ENCODE measurements around the gene NUMA1. TPM values are rescaled to one million over a fixed set of nuclear protein-coding genes. Genes with fewer than 3 reads are reported as not detected.

The NUMA1 gene
- total and polyA plus RNA-seq, 2 of the 13 experiments (the other 11 are each of a cell fraction or from before 2014, with no cell fraction given) = 57.3 to 60.2 TPM

GRCh38 chr11:72080326-72081183, at the start of gene NUMA1, which contains the start of gene LRRC51 (continued):
- TF ChIP-seq AHR (CRISPR knock-in tag; IDR thresholded peaks at IDR 0.05) (no peak), ZNF34 (CRISPR knock-in tag; IDR thresholded peaks at IDR 0.05; ENCODE audit: borderline replicate concordance) (no peak), PRDM15 (CRISPR knock-in tag; IDR thresholded peaks at IDR 0.05) (no peak), TBX2 (CRISPR knock-in tag; IDR thresholded peaks at IDR 0.05; ENCODE audit: borderline replicate concordance) (peak; percentile 71), ZZZ3 (CRISPR knock-in tag; IDR thresholded peaks at IDR 0.05; ENCODE audit: borderline replicate concordance) (no peak), ZNF691 (CRISPR knock-in tag; IDR thresholded peaks at IDR 0.05; ENCODE audit: borderline replicate concordance, low read depth) (no peak), ZSCAN25 (CRISPR knock-in tag; IDR thresholded peaks at IDR 0.05) (no peak), IKZF5 (CRISPR knock-in tag; IDR thresholded peaks at IDR 0.05) (peak; percentile 36; the same call in 1 of the 2 replicates), SMARCC2 (IDR thresholded peaks at IDR 0.05) (no peak), MAX (IDR thresholded peaks at IDR 0.05) (peak; percentile 65), ZNF281 (CRISPR knock-in tag; IDR thresholded peaks at IDR 0.05; ENCODE audit: borderline replicate concordance) (no peak), ELF1 (CRISPR knock-in tag; IDR thresholded peaks at IDR 0.05) (peak; percentile 98), U2AF1 (optimal IDR thresholded peaks at IDR 0.05; ENCODE audit: low read depth, low read length) (no peak), ZMYM3 (CRISPR knock-in tag; IDR thresholded peaks at IDR 0.05) (peak; percentile 34; the same call in 1 of the 2 replicates), MLXIP (CRISPR knock-in tag; IDR thresholded peaks at IDR 0.05; ENCODE audit: borderline replicate concordance) (no peak), ZNF564 (CRISPR knock-in tag; IDR thresholded peaks at IDR 0.05) (no peak), KDM3A (CRISPR knock-in tag; IDR thresholded peaks at IDR 0.05; ENCODE audit: low read depth) (peak; percentile 74; the same call in 1 of the 2 replicates)
